GM18499 (cell line): ENCODE measurements around the gene SERPINE2.

Experiments
- ATAC-seq: cut with Tn5 transposase; IDR thresholded peaks from one replicate; pipeline ENCODE4 v1.9.1; 2021; ENCODE audit warnings: moderate number of reproducible peaks; ENCODE audit not compliant: insufficient read depth, unreplicated experiment

SERPINE2 gene, protein sequence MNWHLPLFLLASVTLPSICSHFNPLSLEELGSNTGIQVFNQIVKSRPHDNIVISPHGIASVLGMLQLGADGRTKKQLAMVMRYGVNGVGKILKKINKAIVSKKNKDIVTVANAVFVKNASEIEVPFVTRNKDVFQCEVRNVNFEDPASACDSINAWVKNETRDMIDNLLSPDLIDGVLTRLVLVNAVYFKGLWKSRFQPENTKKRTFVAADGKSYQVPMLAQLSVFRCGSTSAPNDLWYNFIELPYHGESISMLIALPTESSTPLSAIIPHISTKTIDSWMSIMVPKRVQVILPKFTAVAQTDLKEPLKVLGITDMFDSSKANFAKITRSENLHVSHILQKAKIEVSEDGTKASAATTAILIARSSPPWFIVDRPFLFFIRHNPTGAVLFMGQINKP

DNA sequence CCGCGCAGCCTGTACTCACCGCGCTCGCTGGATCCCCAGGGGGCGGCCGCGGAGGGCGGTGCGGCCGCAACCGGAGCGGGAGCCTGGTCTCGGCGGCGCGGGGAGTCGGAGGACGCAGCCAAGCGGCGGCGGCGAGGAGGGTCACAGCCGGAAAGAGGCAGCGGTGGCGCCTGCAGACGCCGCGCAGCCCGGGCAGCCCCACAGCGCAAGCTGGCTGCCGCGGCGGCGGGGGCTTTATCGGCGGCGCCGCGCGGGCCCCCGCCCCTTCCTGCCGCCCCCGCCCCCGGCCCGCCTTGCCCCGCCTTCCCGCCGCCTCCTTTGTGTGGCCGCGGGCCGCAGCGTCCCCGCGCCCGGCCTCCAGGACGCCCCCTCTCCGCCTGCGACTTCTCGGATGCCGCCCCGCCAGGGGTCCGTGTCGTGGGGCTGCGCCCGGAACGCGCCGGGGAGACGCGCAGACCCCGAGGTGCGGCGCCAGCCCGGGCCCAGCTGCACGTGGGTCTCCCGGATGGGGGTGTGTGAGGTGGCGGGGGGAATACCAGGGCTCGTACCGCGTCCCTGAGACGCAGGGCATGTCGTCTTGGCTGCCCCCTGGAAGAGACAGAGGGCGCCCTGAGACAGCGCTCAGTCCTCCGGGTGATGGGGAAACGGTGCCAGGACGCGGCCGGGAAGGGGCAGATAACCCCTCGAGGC, at the start of gene SERPINE2:
TSS of gene SERPINE2 (minus strand) at position 207 of the 690 bp plus-strand sequence. CDS start 37,386 bp downstream, outside the sequence.
- ATAC-seq, result no peak

DNA sequence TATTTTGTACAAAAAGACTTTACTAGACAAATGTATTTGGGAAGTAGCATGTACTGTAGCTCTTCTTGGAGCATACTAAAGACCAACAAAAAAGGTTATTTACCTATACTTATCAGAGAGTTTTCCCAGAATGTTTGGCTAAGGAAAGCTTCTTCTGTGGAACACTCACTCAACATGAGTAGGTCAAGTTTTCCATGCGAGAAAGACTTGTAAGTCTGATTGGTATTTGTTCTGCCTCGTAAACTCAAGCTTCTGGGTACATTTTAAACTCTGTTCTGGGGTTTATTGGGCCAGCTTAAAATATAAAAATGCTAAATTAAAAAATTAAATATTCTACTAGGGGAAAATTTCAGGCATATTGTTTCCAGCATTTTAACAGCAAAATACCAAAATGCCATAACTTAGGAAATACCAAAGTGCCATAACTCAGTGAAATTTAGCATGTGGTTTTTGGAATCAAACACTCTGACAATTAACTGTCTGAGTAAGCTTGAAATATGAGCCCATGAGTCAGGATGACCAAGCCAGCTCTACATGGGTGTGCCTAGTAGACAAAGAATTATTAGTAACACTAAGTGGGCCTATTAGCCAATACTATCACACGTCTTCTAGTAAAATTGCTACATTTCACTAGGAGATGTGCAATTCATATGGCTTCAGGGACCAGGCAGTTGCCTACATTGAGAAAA, 47.3 kb upstream of the SERPINE2 start:
- ATAC-seq, result no peak

DNA sequence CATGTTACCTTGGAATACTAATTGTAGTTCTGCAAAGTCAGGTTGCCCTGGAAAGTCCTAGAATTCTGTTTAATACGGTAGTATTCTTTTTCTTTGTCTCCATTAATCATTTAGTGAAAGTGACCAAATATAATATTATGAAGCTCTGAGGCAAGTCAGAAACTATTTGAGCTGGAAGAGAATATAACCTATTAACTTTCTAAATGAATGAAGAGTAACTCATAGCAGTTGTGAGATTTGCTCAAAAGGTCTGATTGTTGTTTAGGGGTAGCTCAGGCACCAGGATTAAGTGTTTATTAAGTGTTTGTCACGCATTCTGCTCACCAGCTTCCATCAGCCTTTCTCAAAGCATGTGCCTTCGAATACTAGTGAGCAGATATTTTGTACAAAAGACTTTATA, 46.7 kb upstream of the SERPINE2 start:
- ATAC-seq, result no peak

DNA sequence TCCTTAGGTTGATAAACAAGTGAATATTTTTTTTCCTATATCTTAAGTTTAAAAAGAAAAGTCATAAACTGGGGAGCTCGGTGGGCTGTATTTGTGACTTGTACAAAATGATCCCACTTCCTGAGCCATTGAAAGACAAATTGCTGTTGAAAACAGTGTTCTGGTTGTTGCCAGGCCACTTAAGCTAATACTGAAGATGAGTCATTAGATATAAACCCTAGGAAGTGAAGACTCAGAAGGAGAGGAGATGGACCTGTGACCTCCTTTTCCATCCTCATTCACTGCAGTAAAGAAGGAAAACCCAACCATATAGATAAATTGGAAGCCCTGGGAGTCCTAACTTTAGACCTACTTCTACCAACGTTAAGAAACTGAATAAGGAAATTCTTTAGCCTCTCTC, 46.2 kb upstream of the SERPINE2 start:
- no peak for ATAC-seq

DNA sequence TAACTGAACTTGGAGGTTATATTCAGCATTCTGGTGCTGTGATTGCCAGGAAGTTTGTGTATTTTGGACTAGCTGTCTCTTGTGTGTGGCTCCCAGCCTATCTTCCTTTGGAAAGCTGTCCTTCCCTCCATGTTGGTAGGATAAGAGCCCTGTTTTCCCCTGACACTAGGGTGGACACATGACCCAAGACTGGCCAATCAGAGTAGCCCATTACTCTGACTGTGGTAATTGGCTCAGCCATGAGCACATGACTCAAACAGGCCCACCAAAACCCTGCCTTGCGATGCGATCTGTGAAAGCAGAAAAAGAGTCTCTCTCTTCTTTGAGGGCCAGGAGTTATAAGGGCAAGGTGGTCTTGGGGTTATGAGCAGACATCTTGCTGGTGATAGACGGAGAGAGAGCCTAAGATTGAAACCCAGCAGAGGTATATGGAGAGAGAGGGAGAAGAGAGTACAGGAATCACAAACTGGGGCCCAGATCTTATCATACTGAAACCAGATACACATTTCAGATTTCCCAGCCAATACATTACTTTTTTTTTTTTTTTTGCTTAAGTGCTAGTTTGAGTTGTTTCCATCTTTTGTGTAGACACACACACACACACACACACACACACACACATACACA, 45.3 kb upstream of the SERPINE2 start:
- no peak for ATAC-seq

DNA sequence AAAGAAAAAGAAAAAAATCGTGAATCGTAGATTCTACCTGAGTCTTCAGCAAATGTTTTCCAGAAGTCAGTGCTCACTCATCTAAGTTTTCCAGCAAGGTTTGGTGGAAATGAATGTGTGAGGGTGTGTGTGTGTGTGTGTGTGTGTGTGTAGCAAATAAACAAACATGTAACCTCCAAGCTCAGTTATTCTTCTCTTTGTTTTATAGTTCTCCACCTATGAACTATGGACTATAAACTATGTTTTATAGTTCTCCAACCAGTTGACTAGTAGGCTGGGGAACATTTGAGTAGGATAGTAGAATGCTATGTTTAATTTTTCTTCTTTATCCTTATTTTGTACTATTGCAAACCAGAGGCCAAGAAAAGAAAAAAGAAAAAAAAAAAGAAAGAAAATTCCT, 44.6 kb upstream of the SERPINE2 start:
- no peak for ATAC-seq

DNA sequence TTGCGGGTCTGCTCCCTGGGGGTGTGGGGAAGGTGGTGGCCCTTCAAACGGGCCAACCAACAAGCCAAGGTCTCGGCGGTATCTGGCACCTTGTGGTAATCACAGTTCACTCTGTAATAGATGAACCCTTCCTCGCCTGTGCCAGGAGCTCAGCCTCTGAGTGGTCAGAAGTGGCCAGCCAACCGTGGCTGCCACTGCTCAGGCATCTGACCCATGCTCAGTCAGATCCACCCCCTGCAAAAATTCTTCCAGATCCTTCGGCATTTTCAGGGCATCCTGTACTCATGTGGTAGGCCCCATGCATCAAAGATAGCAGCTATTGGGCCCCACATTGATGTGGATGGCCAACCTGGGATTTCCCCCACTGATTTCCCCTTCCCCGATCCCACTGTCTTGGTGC, 39.6 kb upstream of the SERPINE2 start:
- ATAC-seq, result no peak

DNA sequence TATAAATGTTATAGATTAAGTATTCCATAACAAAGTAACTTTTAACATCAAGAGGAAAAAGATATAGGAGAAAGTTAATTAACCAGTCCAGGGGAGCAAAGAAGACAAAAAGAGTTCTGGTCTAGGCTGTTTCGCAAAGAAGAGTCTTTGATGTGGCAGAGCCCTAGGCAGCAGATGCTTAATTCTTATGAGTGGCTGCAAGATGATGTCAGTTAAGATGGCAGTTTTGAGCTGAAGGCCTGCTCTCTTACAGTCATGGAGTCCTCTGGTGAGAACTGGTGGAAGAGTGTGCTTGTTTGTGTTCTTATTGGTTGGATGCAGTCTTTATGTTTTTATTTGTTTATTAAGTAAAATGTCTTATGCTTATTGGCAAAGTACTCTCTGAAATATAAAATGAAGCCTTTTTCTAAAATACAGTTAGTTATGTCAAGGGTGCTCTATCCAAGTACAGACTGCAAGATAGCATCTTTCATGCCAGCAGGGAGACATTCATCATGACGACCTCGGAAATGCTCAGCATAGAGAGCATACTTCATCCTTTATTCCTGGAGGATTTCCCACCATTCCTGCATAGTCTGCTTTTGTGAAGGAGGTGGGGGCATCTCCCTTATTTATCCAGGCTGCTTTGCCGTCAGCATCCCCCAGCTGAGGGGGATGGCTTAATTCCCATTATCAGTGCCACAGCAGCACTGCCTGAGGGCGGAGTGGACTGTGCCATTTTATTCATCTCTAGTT, 38.9 kb upstream of the SERPINE2 start:
- no peak for ATAC-seq

DNA sequence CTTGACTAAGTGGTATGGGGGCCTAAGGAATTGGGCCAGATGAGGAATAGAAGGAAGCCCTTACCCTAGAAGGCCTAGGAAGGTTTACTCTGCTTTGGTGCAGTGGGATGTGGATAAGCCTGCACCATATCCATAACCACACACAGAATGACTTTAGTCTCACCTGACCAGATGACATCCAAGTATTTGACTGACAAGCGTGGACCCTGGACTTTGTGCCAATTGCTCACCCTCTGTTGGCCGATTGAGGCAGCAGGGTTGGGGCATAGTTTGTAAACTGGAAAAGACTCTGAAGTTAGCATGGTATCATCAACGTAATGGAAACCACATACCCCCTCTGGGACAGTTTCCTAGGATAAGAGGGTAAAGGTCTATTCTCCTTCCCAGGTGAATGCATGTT, 36.5 kb upstream of the SERPINE2 start:
- ATAC-seq, result no peak

DNA sequence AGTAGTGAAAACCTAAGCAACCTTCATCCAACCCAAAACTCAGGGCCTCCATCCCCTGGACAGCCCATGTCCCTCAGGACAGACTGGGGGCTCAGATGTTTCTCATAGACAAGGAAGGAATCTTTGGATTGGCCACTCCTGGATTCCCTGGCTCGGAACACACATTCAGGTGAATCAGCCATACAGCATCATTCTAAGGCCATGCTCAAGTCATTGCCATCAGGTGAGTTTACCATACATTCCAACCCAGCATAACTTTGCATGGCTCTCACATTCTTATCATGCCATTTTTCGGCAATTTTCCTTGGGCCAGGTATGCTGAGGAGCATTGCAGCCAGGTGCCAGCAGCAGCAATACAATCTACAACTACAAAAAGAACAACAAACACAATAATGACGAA, 34.6 kb upstream of the SERPINE2 start:
- no peak for ATAC-seq

DNA sequence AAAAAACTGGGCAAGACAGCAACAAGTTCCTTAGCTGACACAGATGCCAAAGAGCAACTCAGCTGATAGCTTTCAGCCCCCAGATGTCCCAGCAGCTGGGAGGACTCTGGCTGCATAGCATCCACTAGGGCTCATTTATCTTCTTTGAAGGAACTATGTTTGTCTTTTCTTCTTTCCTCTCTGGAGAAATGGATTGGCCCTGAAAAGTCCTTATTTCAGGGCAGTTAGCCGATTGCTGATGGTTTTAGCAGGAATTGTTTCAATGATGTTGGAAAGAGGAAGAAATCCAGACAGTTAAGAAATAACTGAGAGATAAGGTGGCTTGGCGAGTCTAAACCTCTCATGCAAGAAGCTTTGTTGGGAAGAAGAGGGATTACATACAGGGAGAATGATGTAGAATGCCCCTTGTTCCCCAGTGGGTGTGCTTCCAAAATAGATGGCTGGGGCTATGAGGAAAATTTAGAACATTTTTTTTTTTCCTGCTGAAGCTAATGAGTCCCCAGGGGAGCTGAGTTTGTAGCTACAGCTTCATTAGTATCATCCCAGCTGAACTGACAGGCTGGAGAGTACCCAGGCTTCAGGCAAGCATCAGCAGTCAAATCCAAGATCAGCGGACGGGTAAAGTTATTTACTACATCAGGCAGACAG, 33.6 kb upstream of the SERPINE2 start:
- no peak for ATAC-seq

DNA sequence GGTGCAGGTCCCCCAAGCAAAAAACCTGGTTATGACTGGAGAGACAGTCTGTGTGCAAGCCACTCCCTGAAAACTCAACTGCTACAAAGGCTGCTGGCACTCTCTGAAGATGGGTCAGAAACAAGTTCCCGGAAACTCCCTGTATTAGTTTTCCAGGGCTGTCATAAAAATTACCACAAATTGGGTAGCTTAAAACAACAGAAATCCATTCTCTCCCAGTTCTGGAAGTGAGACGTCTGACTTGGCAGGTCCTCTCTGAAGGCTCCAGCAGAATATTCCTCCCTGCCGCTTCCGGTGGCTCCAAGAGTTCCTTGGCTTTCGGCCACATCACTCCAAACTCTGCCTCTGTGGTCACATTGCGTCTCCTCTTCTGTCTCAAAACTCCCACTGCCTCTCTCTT, 30.1 kb upstream of the SERPINE2 start:
- no peak for ATAC-seq

DNA sequence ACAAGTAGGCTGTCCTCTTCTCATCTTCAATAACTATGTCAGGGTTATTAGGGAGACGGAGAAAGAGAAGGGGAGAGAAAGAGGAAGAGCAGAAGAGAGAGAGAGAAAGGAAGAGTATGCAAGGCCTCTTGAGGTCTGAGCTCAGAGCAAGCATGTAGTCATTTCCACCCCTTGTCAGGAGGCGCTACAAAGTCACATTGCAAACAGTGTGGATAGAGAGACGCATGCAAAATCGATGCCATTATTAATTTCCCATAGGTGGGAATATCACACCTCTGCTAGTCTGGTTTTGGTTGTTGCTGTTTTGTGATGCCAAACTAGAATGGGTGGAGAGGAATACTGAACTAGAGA, 24.2 kb upstream of the SERPINE2 start:
- no peak for ATAC-seq

DNA sequence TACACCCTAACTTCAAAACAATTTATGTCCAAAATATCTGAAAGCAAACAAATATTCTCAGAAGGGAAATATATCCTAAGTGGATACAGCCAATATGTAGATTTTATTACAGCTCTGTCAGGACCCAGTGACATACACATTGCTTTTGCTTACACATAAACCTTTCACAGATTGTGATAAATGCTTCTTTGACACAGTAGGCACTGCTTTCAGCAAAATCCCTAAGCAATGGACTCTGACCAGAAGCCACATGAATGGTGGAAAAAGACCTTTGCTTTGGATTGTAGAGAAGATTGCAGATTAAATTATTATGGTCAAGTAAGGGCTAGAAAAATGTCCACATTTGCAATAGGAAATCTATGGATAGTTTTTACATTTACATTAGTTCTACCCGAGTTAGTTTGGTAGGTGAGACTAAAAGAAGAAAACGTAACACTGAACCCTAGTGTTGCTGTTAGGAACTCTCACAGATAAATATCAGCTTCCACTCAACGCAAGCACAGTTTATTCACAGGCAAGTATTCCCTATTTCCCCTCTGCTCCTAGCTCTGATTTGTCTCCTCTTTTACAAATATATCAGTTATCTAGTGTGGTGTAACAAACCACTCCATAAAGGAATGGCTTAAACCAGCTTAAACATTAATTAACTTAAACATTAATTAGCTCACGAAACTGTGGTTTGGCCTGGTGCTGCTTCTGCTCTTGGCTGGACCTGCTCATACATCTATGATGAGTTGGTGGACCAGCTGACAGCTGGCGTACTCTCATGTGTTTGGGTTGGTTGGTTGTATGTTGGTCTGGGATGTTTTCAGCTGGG, 23.6 kb upstream of the SERPINE2 start:
- no peak for ATAC-seq

DNA sequence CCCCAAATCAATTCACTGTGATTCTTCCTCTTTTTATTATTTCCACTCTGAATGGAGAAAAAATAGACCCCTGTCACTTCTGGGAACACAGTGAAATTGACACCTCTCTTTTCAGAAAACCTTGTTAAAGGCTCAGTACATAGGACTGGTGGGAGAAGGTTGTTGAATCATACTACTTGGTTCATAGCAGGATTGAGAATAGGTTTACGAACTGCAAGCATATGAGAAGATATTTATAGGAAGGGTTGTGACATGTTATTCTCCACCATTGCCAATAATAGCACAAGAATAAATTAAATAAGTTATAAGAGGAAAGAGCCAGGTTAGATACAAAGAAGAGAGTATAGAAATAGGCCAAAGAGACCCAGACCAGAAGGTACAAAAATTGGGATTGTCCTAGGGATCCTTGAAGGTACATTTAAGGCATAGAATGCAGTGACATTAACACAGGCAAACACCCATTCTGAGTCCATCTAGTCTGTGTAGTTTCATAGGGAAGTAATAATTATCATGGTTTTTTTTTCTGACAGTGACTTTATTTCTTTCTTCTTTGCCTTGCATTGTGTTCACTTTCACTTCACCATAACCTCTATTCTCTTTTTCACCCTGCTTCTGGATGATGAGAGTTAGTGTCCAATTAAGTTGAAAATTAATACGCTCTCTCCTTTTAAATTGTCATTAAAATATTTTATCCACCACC, 21.8 kb upstream of the SERPINE2 start:
- no peak for ATAC-seq

DNA sequence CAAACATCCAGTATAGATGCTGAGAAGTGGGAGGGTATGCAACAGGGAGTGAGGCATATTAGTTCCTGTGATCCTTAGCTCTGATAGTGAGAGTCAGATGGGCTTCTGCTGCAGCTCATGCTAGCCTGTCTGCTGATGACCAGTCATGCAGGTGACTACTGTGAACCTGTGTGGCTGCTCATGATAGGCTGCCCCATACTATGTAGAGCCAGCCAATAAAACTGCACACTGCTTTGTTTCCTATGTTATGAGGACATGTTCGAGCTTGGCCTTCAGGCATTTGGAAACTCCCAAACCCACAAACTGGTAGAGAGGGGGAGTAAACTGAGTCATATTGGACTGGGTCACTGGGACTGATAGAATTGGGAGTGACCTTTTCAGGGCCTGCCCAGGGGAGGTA, 20.1 kb upstream of the SERPINE2 start:
- no peak for ATAC-seq

DNA sequence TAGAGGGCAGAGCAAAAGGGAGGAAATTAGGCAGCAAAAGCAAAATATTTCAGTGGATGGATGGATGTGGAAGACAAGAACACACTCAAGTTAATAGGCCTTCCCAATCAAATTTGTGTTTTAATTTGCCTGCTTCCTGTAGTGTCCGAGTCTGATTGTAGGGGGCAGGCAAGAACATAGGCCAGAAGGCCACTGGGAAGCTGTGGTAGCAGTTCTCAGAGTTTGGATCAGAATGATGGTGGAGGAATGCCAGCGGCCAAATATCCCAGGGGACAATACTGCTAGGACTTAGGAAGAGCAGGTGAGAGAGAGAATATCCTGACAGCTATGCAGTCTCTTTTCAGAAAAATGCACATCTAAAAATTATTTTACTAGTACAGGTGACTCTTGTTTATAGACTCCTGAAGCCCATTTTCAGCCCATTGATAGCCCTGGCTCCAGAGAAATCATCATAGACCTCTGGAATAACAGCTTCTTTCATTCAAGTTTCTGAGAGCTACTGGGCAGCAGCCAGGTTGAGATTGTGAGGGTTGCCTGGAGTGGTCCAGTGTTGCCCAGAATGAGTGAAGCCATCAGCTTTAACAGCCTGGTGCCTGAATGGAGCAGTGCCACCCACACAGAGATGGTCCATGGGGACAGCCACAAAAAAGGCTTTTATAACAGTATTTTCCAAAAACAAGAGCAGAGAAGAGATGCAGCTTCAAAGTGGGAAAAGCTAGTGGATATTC, 19.1 kb upstream of the SERPINE2 start:
- no peak for ATAC-seq

DNA sequence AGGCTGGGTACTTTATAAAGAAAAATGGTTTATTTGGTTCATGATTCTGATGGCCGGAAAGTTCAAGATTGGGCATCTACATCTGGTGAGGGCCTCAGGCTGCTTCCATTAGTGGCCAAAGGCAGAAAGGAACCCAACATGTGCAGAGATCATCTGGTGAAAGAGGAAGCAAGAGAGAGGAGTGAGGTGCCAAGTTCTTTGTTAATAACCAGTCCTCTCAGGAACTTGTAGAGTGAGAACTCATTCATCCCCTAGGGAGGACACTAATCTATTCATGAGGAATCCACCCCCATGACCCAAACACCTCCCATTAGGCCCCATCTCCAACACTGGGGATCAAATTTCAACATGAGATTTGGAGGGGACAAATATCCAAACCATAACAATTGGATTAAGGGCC, 17.8 kb upstream of the SERPINE2 start:
- ATAC-seq, result no peak
